H1 (cell line): ENCODE data around the gene HOXA11. TPM values are rescaled to one million over a fixed set of nuclear protein-coding genes. Genes with fewer than 3 reads are reported as not detected.

Source experiments
- CTBP2 ChIP-seq: IDR thresholded peaks from 2 replicates; pipeline ENCODE4 v1.7.0; 2011; ENCODE audit warnings: borderline replicate concordance, mild to moderate bottlenecking, moderate library complexity, mixed read lengths, low read length; ENCODE audit not compliant: insufficient read depth, insufficient read length
- EZH2 ChIP-seq: fragments of 200-600 bp; sonication (generic); IDR thresholded peaks from 2 replicates; pipeline ENCODE4 v1.7.1; 2012; ENCODE audit warnings: low read depth, mild to moderate bottlenecking, moderate library complexity, low read length, inconsistent platforms; ENCODE audit not compliant: severe bottlenecking
- HDAC2 ChIP-seq, 2 experiments: fragments of 300-600 bp in 1 of 2; sonication (generic) in 1 of 2; IDR thresholded peaks; 2 replicates each; pipeline ENCODE4 v1.6.1; 2011 to 2012; ENCODE audit warnings: low read depth in 2 of 2, low read length in 2 of 2, mild to moderate bottlenecking in 2 of 2, moderate library complexity in 2 of 2, borderline replicate concordance in 1 of 2, inconsistent platforms in 1 of 2
- RNF2 ChIP-seq: fragments of 200-900, 300-1000 bp; sonication (generic); IDR thresholded peaks from 2 replicates; pipeline ENCODE4 v1.7.1; 2016; ENCODE audit warnings: borderline replicate concordance, low read depth, mild to moderate bottlenecking, antibody characterized with exemption, low read length; ENCODE audit not compliant: poor library complexity, severe bottlenecking; ENCODE audit errors: missing control alignments
- TCF12 ChIP-seq: IDR thresholded peaks from 2 replicates; pipeline ENCODE4 v1.6.1; 2011; ENCODE audit warnings: low read depth, mild to moderate bottlenecking, low read length
- polyA plus RNA-seq, 7 experiments: library from polyadenylated mRNA; depleted of rRNA in 3 of 7; stranded (reverse) in 5 of 7; unstranded in 2 of 7; fragments of >200 nt in 5 of 7; fragments of 200-250 nt in 2 of 7; gene quantifications; 1 replicate in 5 of 7; 2 replicates in 1 of 7; 4 replicates in 1 of 7; pipeline versions ENCODE4 v1.2.1 to v1.2.3, GENCODE V29; 2011 to 2013; ENCODE audit warnings: missing spikeins in 2 of 7, mixed read lengths in 2 of 7
- total RNA-seq: library from RNA; stranded (reverse); fragmentation: NEBNext Ultra II Directional; extraction: Animal tissue kit (Norgen Biotek cat#: 25700); gene quantifications from 2 replicates; pipeline ENCODE4 v1.2.1, GENCODE V29; 2021

Gene HOXA11
- total and polyA plus RNA-seq, 2 of the 8 experiments (the other 6 are each of a cell fraction or from before 2014, with no cell fraction given), result not detected

- peak; percentile 97 for TF ChIP-seq RNF2
- 0 out of 2 replicates have a peak, but pooled peaks have one; percentile 15 for TF ChIP-seq TCF12
- TF ChIP-seq HDAC2 (IDR thresholded peaks at IDR 0.05; ENCODE audit: borderline replicate concordance in 1 of 2, low read depth in 2 of 2, low read length in 2 of 2), result no peak
- peak; percentile 89 for TF ChIP-seq EZH2
- peak; percentile 63 for TF ChIP-seq CTBP2
Measured at GRCh38 chr7:27169658-27170425, 15.2 kb downstream of the HOXA11 start (continued).
